KOPT-K1 (cell line): ENCODE results near the gene TMEM30A.

Experiments
- H3K27ac ChIP-seq: fragments of 200-600 bp; sonication (generic); 2 replicates; pipeline ENCODE4 v1.5.1; 2016; ENCODE audit warnings: antibody characterized with exemption, mild to moderate bottlenecking, low read depth, low read length; ENCODE audit not compliant: poor library complexity, severe bottlenecking
- H3K36me3 ChIP-seq: fragments of 200-600 bp; sonication (generic); 2 replicates; pipeline ENCODE4 v1.5.1; 2017; ENCODE audit warnings: antibody characterized with exemption, mild to moderate bottlenecking, low read length, moderate library complexity; ENCODE audit not compliant: insufficient read depth
- H3K9me3 ChIP-seq: fragments of 200-600 bp; sonication (generic); 2 replicates; pipeline ENCODE4 v1.5.1; 2017; ENCODE audit warnings: antibody characterized with exemption, low read length, mild to moderate bottlenecking; ENCODE audit not compliant: insufficient read depth, poor library complexity, severe bottlenecking

The TMEM30A gene

GRCh38 chr6:75205776-75206575, 78.6 kb downstream of the TMEM30A start, which contains the start of gene COL12A1:
Gene COL12A1, minus strand, starts transcription at chr6:75206053. Its CDS starts 3,261 bp downstream, at chr6:75202792.
- Histone ChIP-seq H3K36me3 (no peaks in the 10 kb centered on the region), H3K27ac (no peak within 1 kb of the TSS), H3K9me3 (no peaks in the 10 kb centered on the region)

GRCh38 chr6:75204959-75205775, 79.4 kb downstream of the TMEM30A start:
- Histone ChIP-seq H3K9me3 (no peaks in the 10 kb centered on the region), H3K36me3 (no peaks in the 10 kb centered on the region), H3K27ac (no peak overlapping the region)

GRCh38 chr6:75204217-75204958, 80.2 kb downstream of the TMEM30A start:
- H3K36me3 ChIP-seq = no peaks in the 10 kb centered on the region
- H3K27ac ChIP-seq = no peak overlapping the region
- H3K9me3 ChIP-seq = no peaks in the 10 kb centered on the region

GRCh38 chr6:75203721-75204120, 80.9 kb downstream of the TMEM30A start:
- no peaks in the 10 kb centered on the region for H3K36me3 ChIP-seq
- H3K27ac ChIP-seq = no peak overlapping the region
- no peaks in the 10 kb centered on the region for H3K9me3 ChIP-seq
